Stimulated activated CD4-positive, alpha-beta T cell treated with anti-CD3 and anti-CD28 coated beads, TNF-alpha, amount 100 ng/mL, for 24 hours (primary cell): ENCODE data around the gene VPS33B.

ENCODE experiments used
- DNase-seq, 3 experiments: peaks; one replicate each; pipeline ENCODE4 v3.0.0-alpha.2; 2020; ENCODE audit warnings: low read depth in 3 of 3

The VPS33B gene

GRCh38 chr15:90949979-90950675, 72.3 kb downstream of the VPS33B start:
- DNase-seq, result no peak
